ENCODE data around the gene KAT6B. TPM values are rescaled to one million over a fixed set of nuclear protein-coding genes. Genes with fewer than 3 reads are reported as not detected.

The KAT6B gene
- total and polyA plus RNA-seq, 2 donors (not counting 1 experiment from before 2014, with no cell fraction given) = 3.9 to 37.8 TPM

DNA sequence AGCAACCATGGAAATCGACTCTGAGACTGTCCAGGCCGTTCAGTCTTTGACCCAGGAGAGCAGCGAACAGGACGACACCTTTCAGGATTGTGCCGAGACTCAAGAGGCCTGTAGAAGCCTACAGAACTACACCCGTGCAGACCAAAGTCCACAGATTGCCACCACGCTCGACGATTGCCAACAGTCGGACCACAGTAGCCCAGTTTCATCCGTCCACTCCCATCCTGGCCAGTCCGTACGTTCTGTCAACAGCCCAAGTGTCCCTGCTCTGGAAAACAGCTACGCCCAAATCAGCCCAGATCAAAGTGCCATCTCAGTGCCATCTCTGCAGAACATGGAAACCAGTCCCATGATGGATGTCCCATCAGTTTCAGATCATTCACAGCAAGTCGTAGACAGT is 203.0 kb downstream of the KAT6B start:
- H3K4me3 ChIP-seq (replicated peaks in 1 of 4; ENCODE audit: control extremely low read depth in 1 of 4, insufficient read depth in 1 of 4, low read depth in 3 of 4, low read length in 4 of 4) = no peak overlapping the region
- H2AFZ ChIP-seq (ENCODE audit: low read length) = no peak overlapping the region
- no peak for DNase-seq (ENCODE audit: low read depth in 2 of 2)
- H4K20me1 ChIP-seq (ENCODE audit: control insufficient read depth, extremely low read depth, insufficient read depth, low read length) = no peaks in the 10 kb centered on the region
- no peaks in the 10 kb centered on the region for H3K27me3 ChIP-seq (ENCODE audit: control insufficient read depth, insufficient read depth, low read length)
- H3K4me1 ChIP-seq (ENCODE audit: control insufficient read depth, extremely low read depth, insufficient read depth, low read length) = peaks cover 6% of the 10 kb centered on the region
- peaks cover 4% of the 10 kb centered on the region for H3K36me3 ChIP-seq (ENCODE audit: control insufficient read depth, insufficient read depth, low read length)
- TF ChIP-seq, protein P1, sequence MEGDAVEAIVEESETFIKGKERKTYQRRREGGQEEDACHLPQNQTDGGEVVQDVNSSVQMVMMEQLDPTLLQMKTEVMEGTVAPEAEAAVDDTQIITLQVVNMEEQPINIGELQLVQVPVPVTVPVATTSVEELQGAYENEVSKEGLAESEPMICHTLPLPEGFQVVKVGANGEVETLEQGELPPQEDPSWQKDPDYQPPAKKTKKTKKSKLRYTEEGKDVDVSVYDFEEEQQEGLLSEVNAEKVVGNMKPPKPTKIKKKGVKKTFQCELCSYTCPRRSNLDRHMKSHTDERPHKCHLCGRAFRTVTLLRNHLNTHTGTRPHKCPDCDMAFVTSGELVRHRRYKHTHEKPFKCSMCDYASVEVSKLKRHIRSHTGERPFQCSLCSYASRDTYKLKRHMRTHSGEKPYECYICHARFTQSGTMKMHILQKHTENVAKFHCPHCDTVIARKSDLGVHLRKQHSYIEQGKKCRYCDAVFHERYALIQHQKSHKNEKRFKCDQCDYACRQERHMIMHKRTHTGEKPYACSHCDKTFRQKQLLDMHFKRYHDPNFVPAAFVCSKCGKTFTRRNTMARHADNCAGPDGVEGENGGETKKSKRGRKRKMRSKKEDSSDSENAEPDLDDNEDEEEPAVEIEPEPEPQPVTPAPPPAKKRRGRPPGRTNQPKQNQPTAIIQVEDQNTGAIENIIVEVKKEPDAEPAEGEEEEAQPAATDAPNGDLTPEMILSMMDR (conservative IDR thresholded peaks at IDR 0.05 in 1 of 2, IDR thresholded peaks at IDR 0.05 in 1 of 2; ENCODE audit: low read depth in 1 of 2, low read length in 2 of 2) = no peak
- no peak for TF ChIP-seq EZH2 (IDR thresholded peaks at IDR 0.05; ENCODE audit: low read length, missing control alignments)
- peak overlapping the region; percentile 68 for H3K4me2 ChIP-seq (ENCODE audit: extremely low read depth, insufficient read depth, low read length)
- no peak overlapping the region for H3K27ac ChIP-seq (ENCODE audit: insufficient read depth, low read length)
- H3K9me3 ChIP-seq (ENCODE audit: control insufficient read depth, insufficient read depth, low read depth, low read length) = no peaks in the 10 kb centered on the region
- no peak overlapping the region for H3K9ac ChIP-seq (ENCODE audit: insufficient read depth, low read length)
- no peaks in the 10 kb centered on the region for H3K79me2 ChIP-seq (ENCODE audit: control insufficient read depth, insufficient read depth, low read length)

DNA sequence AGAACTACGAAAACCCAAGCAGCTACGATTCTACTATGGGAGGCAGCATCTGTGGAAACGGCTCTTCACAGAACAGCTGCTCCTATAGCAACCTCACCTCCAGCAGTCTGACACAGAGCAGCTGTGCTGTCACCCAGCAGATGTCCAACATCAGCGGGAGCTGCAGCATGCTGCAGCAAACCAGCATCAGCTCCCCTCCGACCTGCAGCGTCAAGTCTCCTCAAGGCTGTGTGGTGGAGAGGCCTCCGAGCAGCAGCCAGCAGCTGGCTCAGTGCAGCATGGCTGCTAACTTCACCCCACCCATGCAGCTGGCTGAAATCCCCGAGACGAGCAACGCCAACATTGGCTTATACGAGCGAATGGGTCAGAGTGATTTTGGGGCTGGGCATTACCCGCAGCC is 203.5 kb downstream of the KAT6B start:
- peak in 1 of 2 donors; percentile 98 for DNase-seq (ENCODE audit: low read depth in 2 of 2)
- H3K9ac ChIP-seq (ENCODE audit: insufficient read depth, low read length) = no peak overlapping the region
- H3K4me1 ChIP-seq (ENCODE audit: control insufficient read depth, extremely low read depth, insufficient read depth, low read length) = peaks cover 6% of the 10 kb centered on the region
- no peak for TF ChIP-seq EZH2 (IDR thresholded peaks at IDR 0.05; ENCODE audit: low read length, missing control alignments)
- TF ChIP-seq, protein P1 (conservative IDR thresholded peaks at IDR 0.05 in 1 of 2, IDR thresholded peaks at IDR 0.05 in 1 of 2; ENCODE audit: low read depth in 1 of 2, low read length in 2 of 2) = no peak
- no peaks in the 10 kb centered on the region for H3K27me3 ChIP-seq (ENCODE audit: control insufficient read depth, insufficient read depth, low read length)
- H3K9me3 ChIP-seq (ENCODE audit: control insufficient read depth, insufficient read depth, low read depth, low read length) = no peaks in the 10 kb centered on the region
- H3K36me3 ChIP-seq (ENCODE audit: control insufficient read depth, insufficient read depth, low read length) = peaks cover 4% of the 10 kb centered on the region
- H3K27ac ChIP-seq (ENCODE audit: insufficient read depth, low read length) = no peak overlapping the region
- H2AFZ ChIP-seq (ENCODE audit: low read length) = no peak overlapping the region
- H3K4me3 ChIP-seq (replicated peaks in 1 of 4; ENCODE audit: control extremely low read depth in 1 of 4, insufficient read depth in 1 of 4, low read depth in 3 of 4, low read length in 4 of 4) = no peak overlapping the region
- no peaks in the 10 kb centered on the region for H4K20me1 ChIP-seq (ENCODE audit: control insufficient read depth, extremely low read depth, insufficient read depth, low read length)
- H3K79me2 ChIP-seq (ENCODE audit: control insufficient read depth, insufficient read depth, low read length) = no peaks in the 10 kb centered on the region
- H3K4me2 ChIP-seq (ENCODE audit: extremely low read depth, insufficient read depth, low read length) = peak overlapping the region; percentile 68

- no peak overlapping the region for H3K4me2 ChIP-seq (ENCODE audit: extremely low read depth, insufficient read depth, low read length)
- H3K9ac ChIP-seq (ENCODE audit: insufficient read depth, low read length) = no peak overlapping the region
- no peaks in the 10 kb centered on the region for H4K20me1 ChIP-seq (ENCODE audit: control insufficient read depth, extremely low read depth, insufficient read depth, low read length)
These were observed 204.0 kb downstream of the KAT6B start for GRCh38 chr10:75030371-75030770.

More at GRCh38 chr10:75030371-75030770, 204.0 kb downstream of the KAT6B start:
- Histone ChIP-seq H2AFZ (ENCODE audit: low read length) (no peak overlapping the region), H3K4me3 (replicated peaks in 1 of 4; ENCODE audit: control extremely low read depth in 1 of 4, insufficient read depth in 1 of 4, low read depth in 3 of 4, low read length in 4 of 4) (no peak overlapping the region), H3K27ac (ENCODE audit: insufficient read depth, low read length) (no peak overlapping the region), H3K4me1 (ENCODE audit: control insufficient read depth, extremely low read depth, insufficient read depth, low read length) (peaks cover 6% of the 10 kb centered on the region), H3K27me3 (ENCODE audit: control insufficient read depth, insufficient read depth, low read length) (no peaks in the 10 kb centered on the region), H3K36me3 (ENCODE audit: control insufficient read depth, insufficient read depth, low read length) (peaks cover 4% of the 10 kb centered on the region), H3K9me3 (ENCODE audit: control insufficient read depth, insufficient read depth, low read depth, low read length) (no peaks in the 10 kb centered on the region), H3K79me2 (ENCODE audit: control insufficient read depth, insufficient read depth, low read length) (no peaks in the 10 kb centered on the region)
- TF ChIP-seq EZH2 (IDR thresholded peaks at IDR 0.05; ENCODE audit: low read length, missing control alignments) = no peak
- TF ChIP-seq, protein P1 (conservative IDR thresholded peaks at IDR 0.05 in 1 of 2, IDR thresholded peaks at IDR 0.05 in 1 of 2; ENCODE audit: low read depth in 1 of 2, low read length in 2 of 2) = no peak
- DNase-seq (ENCODE audit: low read depth in 2 of 2) = no peak

Measured in fibroblast of lung (primary cell).